ENCODE data around the gene NOX3.

DNA sequence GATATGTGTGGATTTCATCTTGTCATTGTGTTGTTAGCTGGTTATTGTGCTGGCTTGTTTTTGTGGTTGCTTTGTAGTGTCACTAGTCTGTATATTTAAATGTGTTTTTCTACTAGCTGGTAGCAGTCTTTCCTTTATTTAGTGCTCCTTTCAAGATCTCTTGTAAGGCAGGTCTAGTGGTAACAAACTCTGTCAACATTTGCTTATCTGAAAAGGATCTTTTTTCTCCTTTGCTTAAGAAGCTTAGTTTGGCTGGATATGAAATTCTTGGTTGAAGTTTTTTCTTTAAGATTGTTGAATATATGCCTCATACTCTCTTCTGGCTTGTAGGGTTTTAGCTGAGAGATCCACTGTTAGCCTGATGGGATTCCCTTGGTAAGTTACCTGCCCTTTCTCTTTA is 108.7 kb downstream of the NOX3 start:
- TF ChIP-seq, protein P1, sequence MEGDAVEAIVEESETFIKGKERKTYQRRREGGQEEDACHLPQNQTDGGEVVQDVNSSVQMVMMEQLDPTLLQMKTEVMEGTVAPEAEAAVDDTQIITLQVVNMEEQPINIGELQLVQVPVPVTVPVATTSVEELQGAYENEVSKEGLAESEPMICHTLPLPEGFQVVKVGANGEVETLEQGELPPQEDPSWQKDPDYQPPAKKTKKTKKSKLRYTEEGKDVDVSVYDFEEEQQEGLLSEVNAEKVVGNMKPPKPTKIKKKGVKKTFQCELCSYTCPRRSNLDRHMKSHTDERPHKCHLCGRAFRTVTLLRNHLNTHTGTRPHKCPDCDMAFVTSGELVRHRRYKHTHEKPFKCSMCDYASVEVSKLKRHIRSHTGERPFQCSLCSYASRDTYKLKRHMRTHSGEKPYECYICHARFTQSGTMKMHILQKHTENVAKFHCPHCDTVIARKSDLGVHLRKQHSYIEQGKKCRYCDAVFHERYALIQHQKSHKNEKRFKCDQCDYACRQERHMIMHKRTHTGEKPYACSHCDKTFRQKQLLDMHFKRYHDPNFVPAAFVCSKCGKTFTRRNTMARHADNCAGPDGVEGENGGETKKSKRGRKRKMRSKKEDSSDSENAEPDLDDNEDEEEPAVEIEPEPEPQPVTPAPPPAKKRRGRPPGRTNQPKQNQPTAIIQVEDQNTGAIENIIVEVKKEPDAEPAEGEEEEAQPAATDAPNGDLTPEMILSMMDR (IDR thresholded peaks at IDR 0.05; ENCODE audit: extremely low read depth in 1 of 2, insufficient read depth in 1 of 2, low read depth in 1 of 2, low read length in 2 of 2), result no peak
- TF ChIP-seq EZH2 (IDR thresholded peaks at IDR 0.05; ENCODE audit: borderline replicate concordance, low read depth, low read length, severe bottlenecking) (no peak), POLR2A (IDR thresholded peaks at IDR 0.05; ENCODE audit: low read depth, low read length) (no peak), POLR2AphosphoS5 (IDR thresholded peaks at IDR 0.05; ENCODE audit: insufficient read depth, low read depth, low read length) (no peak), JUN (IDR thresholded peaks at IDR 0.05; ENCODE audit: borderline replicate concordance, insufficient read depth, insufficient read length, low read depth) (no peak), FOS (IDR thresholded peaks at IDR 0.05; ENCODE audit: borderline replicate concordance, insufficient read depth, low read length) (no peak)
- TF ChIP-seq, protein P2, sequence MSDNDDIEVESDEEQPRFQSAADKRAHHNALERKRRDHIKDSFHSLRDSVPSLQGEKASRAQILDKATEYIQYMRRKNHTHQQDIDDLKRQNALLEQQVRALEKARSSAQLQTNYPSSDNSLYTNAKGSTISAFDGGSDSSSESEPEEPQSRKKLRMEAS (IDR thresholded peaks at IDR 0.05; ENCODE audit: insufficient read depth, insufficient read length), result no peak

Data from endothelial cell of umbilical vein (primary cell).